Measurements from ENCODE around the gene ZYG11B. TPM values are rescaled to one million over a fixed set of nuclear protein-coding genes. Genes with fewer than 3 reads are reported as not detected.

Gene ZYG11B
- total and polyA plus RNA-seq, 9 of the 15 experiments (the other 6 are each of a cell fraction or from before 2014, with no cell fraction given), result 4.9 to 22.2 (median 12.2) TPM

GRCh38 chr1:52725903-52726264 is 369 bp upstream of the ZYG11B start (continued):
- TF ChIP-seq ZNF76 (CRISPR knock-in tag; IDR thresholded peaks at IDR 0.05; ENCODE audit: borderline replicate concordance) (no peak), ARID4B (CRISPR knock-in tag; IDR thresholded peaks at IDR 0.05) (no peak; the same call in 1 of the 2 replicates), ARNT (IDR thresholded peaks at IDR 0.05) (peak; percentile 51 to 75; a peak in 2 of 4 replicates), DPF2 (IDR thresholded peaks at IDR 0.05) (no peak), FOXA3 (CRISPR knock-in tag; conservative IDR thresholded peaks at IDR 0.05 in 1 of 2, IDR thresholded peaks at IDR 0.05 in 1 of 2) (no peak), CREB5 (CRISPR knock-in tag; IDR thresholded peaks at IDR 0.05) (no peak), TRIM28 (IDR thresholded peaks at IDR 0.05) (no peak), ARID1B (IDR thresholded peaks at IDR 0.05) (no peak), HDAC6 (IDR thresholded peaks at IDR 0.05; ENCODE audit: low read depth, low read length) (no peak), PHF8 (IDR thresholded peaks at IDR 0.05; ENCODE audit: borderline replicate concordance, low read length) (no peak), BDP1 (IDR thresholded peaks at IDR 0.05; ENCODE audit: insufficient read depth, insufficient read length) (no peak), NR2C1 (IDR thresholded peaks at IDR 0.05) (no peak), NR2C1 (tag; IDR thresholded peaks at IDR 0.05) (no peak), HDGF (IDR thresholded peaks at IDR 0.05) (no peak), MAFG (tag; conservative IDR thresholded peaks at IDR 0.05) (no peak), RHOXF2B (CRISPR knock-in tag; conservative IDR thresholded peaks at IDR 0.05) (no peak), NR0B1 (IDR thresholded peaks at IDR 0.05; ENCODE audit: partially characterized antibody) (no peak), ZZZ3 (IDR thresholded peaks at IDR 0.05) (no peak)

Measured in K562 (cell line).